ENCODE results near the gene DNAJC28. TPM values are rescaled to one million over a fixed set of nuclear protein-coding genes. Genes with fewer than 3 reads are reported as not detected.

The DNAJC28 gene
- total and polyA plus RNA-seq, 9 of the 15 experiments (the other 6 are each of a cell fraction or from before 2014, with no cell fraction given), result 0.68 to 2.5 (median 1.1) TPM

GRCh38 chr21:33491373-33492102, at the start of gene DNAJC28 (continued):
- TF ChIP-seq SNIP1 (IDR thresholded peaks at IDR 0.05; ENCODE audit: low read depth) (no peak), ZNF316 (IDR thresholded peaks at IDR 0.05) (no peak), GTF2A2 (tag; IDR thresholded peaks at IDR 0.05) (no peak), ZNF23 (CRISPR knock-in tag; IDR thresholded peaks at IDR 0.05) (no peak), THAP7 (CRISPR knock-in tag; IDR thresholded peaks at IDR 0.05) (no peak), ID3 (CRISPR knock-in tag; IDR thresholded peaks at IDR 0.05) (no peak), ID3 (tag; IDR thresholded peaks at IDR 0.05) (peak; percentile 88), RNF2 (IDR thresholded peaks at IDR 0.05) (no peak; the same call in 1 of the 2 replicates), KAT8 (IDR thresholded peaks at IDR 0.05; ENCODE audit: low read depth) (no peak), ZNF609 (CRISPR knock-in tag; IDR thresholded peaks at IDR 0.05; ENCODE audit: borderline replicate concordance) (no peak), ZMIZ1 (IDR thresholded peaks at IDR 0.05; ENCODE audit: low read depth in 2 of 2, low read length in 2 of 2) (no peak; a peak in 1 of 4 replicates), TCF7 (IDR thresholded peaks at IDR 0.05; ENCODE audit: borderline replicate concordance) (no peak), TFAM (CRISPR knock-in tag; conservative IDR thresholded peaks at IDR 0.05) (no peak), SRSF9 (IDR thresholded peaks at IDR 0.05; ENCODE audit: borderline replicate concordance, low read depth, low read length) (no peak), SRSF1 (IDR thresholded peaks at IDR 0.05; ENCODE audit: low read depth, low read length) (no peak), SPI1 (IDR thresholded peaks at IDR 0.05; ENCODE audit: borderline replicate concordance, low read depth, low read length) (no peak), TRIM25 (IDR thresholded peaks at IDR 0.05; ENCODE audit: borderline replicate concordance) (0 out of 2 replicates have a peak, but pooled peaks have one; percentile 50), ZNF717 (CRISPR knock-in tag; IDR thresholded peaks at IDR 0.05) (no peak)

Measured in K562 (cell line).